GM18499 (cell line): ENCODE data around the gene PLXDC1.

ENCODE experiments used
- ATAC-seq: cut with Tn5 transposase; IDR thresholded peaks from one replicate; pipeline ENCODE4 v1.9.1; 2021; ENCODE audit warnings: moderate number of reproducible peaks; ENCODE audit not compliant: insufficient read depth, unreplicated experiment

Gene PLXDC1

DNA sequence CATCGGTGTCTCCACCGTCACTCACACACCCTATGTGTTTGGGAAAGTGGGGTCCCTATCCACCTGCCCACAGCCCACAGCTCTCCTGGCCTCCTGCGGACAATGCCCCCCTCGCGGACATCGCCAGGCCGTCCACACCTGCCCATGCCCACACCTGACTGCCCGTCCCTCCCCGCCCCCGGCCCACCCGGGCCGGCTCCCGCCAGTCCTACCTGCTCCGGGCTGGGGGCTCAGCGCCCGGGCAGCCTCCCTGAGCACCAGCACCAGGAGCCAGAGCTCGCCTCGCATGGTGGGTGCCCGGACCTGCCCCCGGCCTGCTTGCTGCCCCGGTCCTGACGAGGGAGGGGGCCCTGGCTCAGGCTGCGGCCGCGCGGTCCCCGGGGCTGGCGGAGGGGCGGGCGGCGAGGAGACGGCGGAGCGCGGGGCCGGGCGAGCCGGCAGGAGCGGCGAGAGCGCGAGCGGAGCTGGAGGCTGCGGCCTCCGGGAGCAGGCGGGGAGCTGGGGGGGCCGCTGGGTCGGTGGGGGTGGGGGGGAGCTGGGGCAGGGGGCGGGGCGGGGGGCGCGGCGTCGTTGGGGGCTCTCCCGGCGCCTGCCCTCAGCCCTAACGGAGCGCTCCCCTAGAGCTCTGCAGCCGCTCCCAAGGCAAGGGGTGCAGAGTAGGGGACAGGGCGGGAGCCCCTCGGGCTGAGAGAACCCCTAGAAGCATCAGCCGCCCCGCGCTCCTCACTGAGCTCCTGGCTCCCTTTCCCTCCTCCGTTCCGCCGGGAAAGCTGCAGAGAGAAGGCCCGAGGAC is at the start of gene PLXDC1:
Gene PLXDC1, minus strand, starts transcription at position 488 of the 793 bp plus-strand sequence. Its CDS starts 200 bp downstream, at position 288.
- ATAC-seq: no peak

DNA sequence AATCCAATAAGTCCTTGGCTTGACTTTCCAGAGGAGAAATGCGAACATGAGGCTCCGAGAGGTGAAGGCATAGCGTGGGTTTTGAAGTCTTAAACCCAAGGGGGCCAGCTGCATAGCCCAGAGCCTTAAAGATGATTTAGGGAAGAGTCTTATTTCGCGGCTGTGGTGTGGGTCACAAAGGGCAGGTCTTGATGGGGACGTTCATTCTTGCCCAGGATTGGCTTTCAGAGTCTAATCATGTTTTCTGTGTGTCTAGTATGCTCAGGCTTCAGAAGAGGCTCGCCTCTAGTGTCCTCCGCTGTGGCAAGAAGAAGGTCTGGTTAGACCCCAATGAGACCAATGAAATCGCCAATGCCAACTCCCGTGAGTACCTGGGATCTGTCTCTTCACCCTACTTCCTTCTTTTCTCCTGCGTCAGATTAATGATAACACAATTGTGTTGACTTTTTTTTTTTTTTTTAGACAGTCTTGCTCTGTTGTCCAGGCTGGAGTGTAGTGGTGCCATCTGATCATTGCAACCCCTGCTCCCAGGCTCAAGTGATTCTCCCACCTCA is 49.6 kb upstream of the PLXDC1 start:
- ATAC-seq: no peak

DNA sequence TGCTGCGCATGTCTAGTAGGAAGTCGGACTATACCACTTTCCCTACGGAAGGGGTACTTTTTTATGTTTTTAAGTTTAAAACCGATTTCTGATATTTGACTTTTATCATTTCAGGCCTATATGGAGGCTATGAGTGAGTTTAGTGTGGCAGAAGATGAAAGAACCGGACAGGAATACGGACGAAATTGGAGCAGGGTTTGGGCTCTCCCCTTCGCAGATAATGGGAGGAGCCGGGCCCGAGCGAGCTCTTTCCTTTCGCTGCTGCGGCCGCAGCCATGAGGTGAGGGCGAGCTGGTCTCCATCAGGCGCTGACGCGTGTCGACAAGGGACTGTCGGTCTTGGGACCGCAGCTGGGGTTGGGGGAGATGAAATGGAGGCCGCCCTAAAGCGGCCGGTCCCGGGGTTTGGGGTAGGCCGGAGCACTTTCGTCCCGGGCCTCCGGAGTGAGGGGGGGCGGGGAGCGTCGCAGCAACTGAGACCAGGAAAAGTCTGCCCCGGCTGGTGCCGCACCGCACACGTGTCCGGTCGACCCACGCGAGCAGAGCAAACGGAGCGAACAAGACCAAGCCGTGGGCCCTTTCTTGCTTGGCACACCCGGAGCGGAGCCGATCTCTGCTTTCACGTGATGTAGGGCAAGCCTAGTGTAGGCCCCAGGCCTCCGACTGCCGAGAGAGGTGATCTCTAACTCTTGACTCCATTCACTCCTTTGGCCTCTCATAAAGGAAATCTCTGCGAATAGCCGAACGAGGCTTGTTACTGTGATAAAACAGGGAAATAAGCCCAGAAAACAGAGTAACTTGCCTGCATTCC is 48.8 kb upstream of the PLXDC1 start, which contains the start of gene RPL19:
Gene RPL19, plus strand, starts transcription at position 214 of the 810 bp plus-strand sequence. Its CDS starts 62 bp downstream, at position 276.
- peak; percentile 40 for ATAC-seq

DNA sequence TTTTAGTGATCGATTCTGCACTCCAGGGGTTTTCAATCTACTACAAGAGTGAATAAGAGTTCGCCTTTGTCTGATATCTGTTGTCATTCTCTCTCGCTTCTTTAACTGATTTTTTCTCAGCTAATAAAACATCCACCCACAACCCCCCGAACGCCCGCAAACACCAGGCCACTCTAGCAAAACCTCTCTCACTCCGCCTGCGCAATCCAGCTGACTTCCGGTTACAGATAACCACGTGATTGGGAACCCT is 48.3 kb upstream of the PLXDC1 start:
- ATAC-seq: peak; percentile 53

DNA sequence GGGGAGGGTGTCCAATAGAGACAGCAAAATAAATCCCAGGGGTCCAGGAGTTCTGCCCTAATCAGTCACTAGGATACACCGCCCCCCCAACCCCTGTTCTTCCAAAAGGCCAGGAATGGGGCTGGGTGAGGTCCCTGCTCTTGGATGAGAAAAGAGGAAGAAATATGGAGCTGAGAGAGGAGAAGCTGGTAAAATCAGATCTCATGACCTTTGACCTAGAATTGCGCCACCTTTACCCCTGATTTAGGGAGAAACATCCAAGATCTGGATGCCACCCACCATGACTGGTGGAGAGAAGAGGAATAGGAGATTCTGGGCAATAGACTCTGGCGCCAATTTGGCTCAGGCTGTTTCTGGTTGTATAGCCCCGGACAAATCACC is 46.7 kb upstream of the PLXDC1 start:
- ATAC-seq: no peak

DNA sequence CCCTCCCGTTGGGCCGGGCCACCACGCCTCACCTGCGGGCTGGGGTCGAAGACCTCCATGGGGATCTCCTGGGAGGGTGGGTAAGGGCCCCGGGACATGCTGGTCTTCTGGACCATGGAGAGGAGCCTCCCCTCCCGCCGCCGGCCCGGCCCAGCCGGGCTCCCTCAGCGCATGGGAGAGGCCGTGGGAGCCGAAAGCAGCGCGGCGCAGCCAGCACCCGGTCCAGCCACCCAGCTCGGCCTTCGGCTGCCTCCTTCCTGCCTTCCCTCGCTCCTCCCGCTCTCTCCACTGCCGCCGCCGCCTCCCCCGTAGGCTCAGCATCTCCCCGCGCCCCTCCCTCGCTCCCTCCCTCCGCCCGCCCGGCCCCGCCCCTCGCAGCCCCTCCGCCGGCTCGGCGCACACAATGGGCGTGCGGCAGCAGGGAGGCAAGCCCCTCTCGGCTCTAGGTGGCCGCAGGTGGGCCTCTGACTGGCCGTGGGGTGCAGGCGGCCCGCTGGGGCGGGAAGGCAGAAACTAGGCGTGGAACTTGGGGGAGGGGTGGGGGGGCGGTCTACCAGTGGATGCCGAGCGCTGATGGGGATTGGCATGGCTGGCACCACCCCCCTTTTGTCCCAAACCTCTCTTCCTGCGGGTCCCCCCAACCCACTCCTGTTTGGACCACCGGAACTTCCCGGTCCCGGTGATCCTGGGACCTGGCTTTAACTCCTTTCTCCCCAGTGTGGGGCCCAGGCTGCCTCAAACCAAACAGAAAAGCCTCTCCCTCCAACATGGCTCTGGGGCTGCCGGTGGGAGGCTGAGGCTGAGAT is 46.1 kb upstream of the PLXDC1 start, which contains the start of gene CACNB1:
Gene CACNB1, minus strand, starts transcription at position 290 of the 806 bp plus-strand sequence. Its CDS starts 174 bp downstream, at position 116.
- ATAC-seq: no peak

DNA sequence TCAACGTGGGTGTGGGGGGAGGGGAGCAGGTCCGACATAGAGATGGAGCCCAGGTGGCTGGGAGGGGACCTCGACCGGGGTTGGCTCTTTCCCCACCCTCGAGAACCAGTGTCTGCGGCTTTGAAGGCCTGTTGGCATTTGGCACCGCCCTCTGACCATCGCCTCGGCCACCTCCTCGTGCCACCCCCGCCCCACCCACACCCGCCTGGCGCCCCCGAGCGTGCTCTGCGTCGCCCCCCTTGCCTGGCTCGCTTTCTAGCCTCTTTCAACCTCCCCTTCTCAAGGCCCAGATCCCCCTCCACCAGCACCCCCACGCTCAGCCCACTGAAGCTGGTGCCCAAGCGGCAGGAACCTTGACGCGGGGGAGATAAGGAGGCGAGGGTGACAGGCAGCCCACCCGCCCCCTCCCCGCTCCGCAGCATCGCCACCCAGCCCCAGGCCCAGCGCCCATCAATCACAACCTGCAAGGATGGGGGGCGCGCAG is 45.4 kb upstream of the PLXDC1 start:
- ATAC-seq: no peak

DNA sequence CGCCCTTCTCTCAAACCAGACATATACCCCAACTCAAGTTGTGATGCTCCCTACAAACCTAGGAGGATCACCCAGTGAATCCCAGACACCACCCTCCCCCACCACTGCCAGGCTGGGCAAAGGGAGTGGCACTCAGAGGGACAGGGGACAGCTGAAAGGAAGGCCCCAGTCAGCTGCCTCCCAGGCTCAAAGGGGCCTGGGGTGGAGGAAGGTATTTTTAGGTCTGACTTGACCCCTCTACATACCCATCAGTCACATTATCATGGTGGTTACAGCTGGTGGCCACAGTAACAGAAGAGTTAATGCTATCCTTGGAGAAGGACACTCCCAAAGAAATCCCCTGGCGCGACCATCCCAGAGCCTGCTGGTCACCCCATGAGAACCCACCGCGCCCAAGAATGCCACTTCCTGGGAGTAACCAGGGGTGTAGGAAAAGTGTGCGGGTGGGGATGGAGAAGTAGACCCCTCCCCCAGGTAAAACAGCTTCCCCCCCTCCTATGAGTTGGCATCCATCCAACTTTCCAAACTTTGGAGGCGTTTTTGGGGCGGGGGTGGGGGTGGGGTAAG is 44.9 kb upstream of the PLXDC1 start:
- ATAC-seq: no peak

DNA sequence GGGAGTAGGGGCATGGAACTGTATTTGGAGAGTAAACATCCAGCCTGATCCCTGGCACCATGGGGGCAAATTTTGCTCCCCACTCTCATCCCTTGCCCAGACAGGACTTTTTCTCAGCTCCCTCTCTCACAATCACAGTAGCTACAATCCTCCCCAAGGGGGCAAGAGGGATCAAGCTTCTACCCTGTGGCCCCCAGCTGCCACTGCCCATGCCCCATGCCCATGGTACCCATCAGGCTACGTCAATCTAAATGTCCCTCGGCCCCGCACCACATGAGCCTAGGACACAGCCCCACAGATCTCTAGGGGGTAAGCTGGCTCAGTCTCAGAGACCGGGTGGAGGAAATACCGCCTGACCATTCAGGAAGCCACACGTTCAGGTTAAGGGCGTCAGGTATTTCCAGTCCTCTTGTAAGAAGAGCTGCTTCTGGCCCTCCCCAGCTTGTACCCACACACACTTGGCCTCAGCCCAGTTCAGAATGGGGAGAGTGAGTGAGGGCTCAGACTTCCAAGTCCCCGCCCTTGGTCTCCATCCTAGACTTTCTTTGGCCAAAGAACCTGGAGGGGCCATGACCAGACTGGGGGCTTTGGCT is 44.2 kb upstream of the PLXDC1 start:
- no peak for ATAC-seq

DNA sequence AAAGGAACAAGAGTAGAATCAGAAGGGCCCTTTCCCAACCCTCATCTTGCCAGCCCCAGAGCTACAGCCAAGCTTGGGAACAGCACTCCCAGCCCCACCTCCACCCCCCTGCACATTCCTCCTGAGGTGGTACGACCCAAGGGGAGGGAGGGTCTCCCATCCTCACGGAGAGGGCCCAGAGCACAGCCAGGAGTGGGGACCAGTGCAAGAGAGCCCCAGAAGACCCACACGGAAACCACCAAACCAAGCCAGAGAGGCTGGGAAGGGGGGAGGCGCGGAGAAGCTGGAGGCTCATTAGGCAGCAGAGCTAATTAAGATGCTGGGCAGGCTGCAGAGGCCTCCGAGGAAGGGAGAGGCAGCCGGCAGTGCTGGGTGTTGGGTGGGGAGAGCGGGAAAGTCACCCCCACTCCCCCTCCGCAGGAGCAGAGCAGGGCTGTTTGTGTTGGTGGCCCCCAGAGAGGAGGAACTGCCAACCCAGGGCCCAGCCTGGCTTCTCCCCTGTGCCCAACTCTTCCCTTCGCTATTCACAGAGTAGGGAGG is 43.6 kb upstream of the PLXDC1 start:
- no peak for ATAC-seq

DNA sequence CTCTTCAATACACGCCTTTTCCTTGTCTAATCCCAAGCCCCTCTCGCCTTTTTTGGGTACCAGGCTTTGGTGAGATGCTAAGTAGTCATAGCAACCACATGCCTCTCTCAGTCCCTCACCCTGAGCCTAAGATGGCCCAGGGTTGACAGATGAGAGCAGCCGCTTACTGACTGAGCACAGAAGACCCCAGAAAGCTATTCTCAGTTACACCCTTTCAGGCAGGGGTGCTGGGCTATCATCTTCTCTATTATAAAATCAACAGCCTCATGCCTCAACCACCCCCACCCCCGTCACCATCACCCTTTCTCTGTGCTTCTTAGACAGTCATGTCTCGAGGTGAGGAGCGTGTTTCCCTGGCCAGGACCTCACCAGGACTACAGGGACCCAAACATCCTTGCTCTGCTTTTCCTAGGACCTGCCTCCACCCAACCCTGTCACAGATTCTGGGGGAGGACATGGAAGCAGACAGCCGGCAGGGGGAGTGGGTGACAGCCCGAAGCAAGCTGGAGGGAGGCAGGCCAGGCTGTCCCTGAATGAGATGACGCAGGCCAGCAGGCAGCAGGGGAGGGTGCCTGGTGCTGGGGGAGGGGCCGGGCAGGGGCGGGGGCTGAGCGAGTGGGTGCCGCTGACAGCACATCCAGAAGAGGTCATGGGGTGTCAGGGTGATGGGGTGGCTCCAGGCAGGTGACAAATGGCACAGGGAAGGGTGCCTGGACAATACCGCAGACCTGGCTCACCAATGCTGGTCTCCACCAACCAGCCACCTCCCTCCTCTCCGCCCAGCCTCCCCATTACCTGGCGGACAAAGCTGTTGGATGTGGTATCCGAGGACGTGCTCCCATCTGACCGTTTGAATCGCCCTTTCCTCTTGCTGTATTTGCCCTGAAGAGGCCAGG is 42.9 kb upstream of the PLXDC1 start:
- ATAC-seq: no peak

DNA sequence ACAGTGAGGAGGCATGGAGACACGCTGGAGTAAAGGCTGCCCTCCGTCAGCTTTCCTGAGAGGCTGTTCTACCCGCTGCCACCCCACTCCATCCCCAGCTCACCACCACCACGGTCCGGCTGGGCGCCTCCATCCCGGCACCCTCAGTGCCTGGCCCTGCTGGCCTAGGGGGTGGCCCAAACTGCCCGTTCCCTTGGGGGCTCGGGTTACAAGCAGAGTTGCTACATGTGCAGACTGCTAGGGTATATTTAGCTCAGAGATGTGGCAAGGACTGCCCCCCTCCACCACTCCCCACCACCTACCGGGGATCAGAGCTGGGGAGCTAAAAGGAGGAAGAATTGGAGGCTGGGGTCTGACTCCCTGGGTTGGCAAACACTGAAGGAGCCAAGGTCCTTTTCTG is 41.9 kb upstream of the PLXDC1 start:
- ATAC-seq: no peak

DNA sequence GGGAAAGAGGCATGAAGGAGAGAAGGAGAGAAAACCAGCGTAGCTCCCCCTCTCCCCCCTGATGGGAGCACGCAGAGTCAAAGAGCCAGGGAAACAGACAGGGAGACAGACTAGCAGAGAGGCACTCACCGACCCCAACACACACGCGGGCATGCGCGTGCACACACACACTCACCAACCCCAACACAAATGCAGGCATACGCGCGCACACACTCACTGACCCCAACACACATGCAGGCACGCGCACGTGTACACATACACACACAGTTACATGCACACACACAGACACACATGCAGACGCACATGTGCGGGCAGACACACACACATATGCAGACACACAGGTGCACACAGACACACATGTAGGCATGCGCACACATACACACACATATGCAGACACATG is 41.5 kb upstream of the PLXDC1 start:
- no peak for ATAC-seq

DNA sequence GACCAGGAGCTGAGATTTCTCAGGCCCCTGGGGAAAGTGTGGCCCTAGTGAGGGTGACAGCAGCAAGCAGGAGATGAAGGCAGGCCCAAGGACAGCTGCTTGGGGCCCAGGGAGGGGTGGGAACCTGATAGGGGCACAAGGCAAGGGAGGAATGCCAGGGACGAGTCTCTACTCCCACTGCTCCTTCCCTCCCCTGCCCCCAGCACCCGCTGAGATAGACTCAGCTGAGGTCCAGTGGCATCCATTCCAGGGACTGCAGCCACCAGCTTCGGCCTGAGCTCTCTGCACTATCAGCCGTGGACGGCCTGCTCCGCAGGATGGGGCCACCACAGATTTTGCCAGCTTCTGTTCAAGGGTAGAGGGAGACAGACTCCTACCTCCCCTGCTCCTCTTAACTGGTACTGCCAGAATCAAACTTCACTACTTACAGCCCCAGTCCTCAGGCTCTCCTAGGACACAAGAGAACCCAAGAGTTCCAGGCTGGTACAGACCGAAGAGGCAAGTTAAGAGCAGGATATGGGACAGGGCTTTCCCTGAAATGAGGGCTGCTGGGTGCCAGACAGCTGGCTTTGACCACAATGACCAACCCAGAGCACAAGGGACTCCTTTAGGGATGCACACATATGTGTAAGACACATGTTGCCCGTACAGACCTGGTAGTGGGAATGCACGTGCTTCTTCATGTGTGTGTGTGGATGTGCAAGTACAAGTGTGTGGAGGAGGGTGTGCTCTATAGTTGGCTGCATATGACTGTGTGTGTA is 40.5 kb upstream of the PLXDC1 start:
- ATAC-seq: no peak

DNA sequence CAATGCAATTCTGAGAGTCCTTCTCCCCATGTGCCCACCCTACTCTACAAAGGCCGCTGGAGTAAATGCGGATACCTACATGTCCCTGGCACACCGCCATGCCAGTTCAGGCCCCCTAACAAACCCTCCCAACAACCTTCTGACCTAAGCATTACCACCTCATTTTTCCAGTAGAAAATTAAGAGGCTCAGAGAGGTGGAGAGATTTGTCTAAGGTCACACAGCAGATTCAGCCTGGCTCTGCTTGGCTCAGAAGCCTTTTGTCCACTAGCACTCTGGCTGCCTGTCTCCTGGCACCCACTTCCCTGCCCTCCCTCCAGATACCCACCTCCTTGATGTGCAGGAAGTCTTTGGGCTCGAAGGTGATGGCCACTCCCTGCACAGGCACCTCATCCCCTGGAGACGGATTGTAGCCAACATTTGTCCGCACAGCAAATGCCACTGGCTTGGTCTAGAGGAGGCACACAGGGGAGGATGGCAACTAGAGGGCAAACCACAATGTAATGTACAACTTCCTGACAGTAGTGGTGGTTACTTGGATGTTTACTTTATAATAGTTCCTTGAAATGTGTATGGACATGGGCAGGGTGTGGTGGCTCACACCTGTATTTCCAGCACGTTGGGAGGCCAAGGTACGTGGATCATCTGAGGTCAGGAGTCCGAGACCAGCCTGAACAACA is 35.9 kb upstream of the PLXDC1 start:
- no peak for ATAC-seq

DNA sequence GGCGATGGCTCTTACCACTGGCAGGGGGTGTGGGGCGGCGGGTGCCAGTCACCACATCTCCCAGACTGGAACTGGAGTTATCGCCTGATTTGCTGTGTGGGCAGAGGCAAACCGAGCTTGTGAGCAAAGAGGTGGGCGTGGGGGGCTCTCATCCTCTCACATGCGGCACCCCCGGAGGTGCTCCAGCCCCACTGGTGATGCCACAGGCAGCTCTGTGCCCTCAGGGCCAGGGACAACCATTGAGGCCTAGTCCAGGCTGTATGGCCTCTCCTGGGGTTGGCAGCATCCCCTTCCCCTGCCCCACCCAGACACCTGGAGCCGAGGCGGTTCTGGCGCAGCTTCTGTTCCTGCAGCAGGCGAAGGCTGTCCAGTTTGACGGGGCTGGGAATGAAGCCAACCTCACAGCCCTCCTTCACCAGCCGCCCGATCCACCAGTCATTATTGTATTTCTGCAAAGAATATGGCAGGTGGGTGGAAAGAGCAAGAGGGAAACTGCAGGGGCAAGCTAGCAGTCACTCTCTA is 35.1 kb upstream of the PLXDC1 start:
- ATAC-seq: no peak

DNA sequence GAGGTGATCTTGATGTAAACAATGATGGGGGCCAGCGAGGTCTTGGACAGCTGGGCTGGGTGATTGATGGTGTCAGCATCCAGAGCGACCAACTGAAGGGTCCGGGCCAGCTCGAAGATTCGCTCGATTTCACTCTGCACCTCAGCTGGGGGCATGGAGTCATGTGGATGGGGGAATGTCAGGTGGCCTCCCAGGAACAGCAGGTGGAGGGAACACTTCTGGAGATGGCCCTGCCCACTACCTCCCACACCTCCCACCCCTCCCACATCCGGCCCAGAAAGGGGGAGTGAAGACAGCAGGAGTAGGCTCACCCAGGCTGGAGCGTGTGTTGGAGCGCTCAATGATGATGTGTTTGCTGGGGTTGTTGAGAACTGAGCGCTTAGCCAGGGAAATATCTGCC is 32.3 kb upstream of the PLXDC1 start:
- no peak for ATAC-seq
